ENCODE measurements around the gene FGF21.

DNA sequence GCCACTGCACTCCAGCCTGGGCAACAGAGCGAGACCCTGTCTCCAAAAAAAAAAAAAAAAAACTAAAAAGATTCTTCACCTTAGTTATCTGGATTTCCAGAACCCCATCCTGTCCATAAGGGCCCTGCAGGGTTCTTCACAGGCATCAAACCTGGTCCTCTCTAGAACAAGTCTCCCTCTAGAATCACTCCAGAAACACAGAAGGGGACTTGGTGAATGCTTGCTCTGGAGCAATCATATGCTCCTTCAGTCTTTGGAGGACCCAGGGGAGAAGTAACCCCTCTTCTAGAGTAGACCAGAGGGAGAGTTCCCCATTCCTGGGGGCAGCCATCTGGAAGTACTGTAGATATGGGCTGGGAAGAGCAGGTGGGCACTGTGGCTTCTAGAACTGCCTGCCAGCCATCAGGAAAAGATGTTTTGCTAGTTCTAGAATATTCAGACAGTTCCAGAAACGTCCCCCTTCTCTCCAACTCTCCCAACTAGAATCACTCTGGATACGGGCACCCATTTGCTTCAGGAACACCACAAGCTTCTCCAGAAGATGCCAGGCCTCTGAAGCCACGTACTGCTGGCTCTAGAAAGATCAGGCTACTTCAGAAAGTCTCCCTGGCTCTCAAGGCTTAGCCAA is 5.6 kb upstream of the FGF21 start:
- TF ChIP-seq, protein P1, sequence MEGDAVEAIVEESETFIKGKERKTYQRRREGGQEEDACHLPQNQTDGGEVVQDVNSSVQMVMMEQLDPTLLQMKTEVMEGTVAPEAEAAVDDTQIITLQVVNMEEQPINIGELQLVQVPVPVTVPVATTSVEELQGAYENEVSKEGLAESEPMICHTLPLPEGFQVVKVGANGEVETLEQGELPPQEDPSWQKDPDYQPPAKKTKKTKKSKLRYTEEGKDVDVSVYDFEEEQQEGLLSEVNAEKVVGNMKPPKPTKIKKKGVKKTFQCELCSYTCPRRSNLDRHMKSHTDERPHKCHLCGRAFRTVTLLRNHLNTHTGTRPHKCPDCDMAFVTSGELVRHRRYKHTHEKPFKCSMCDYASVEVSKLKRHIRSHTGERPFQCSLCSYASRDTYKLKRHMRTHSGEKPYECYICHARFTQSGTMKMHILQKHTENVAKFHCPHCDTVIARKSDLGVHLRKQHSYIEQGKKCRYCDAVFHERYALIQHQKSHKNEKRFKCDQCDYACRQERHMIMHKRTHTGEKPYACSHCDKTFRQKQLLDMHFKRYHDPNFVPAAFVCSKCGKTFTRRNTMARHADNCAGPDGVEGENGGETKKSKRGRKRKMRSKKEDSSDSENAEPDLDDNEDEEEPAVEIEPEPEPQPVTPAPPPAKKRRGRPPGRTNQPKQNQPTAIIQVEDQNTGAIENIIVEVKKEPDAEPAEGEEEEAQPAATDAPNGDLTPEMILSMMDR (IDR thresholded peaks at IDR 0.05), result no peak
- no peak for TF ChIP-seq EP300 (IDR thresholded peaks at IDR 0.05)

All from esophagus muscularis mucosa (tissue), 3 donors.